SKM-1 (cell line): ENCODE results near the gene TRAP1.
"Not testable (repeated sequence)": the region's sequence is repeated elsewhere in the genome, so short reads cannot be mapped to it uniquely, and the experiment has no call there.

Experiments used
- DNase-seq: peaks from one replicate; lab custom pipeline; 2025; ENCODE audit not compliant: unreplicated experiment; lab: John Stamatoyannopoulos, UW

TRAP1 gene

GRCh38 chr16:3714378-3714777 is 2.9 kb downstream of the TRAP1 start:
- not testable (repeated sequence) for DNase-seq

GRCh38 chr16:3713587-3714242 is 3.6 kb downstream of the TRAP1 start:
- no peak for DNase-seq

GRCh38 chr16:3712861-3713372 is 4.4 kb downstream of the TRAP1 start:
- DNase-seq: no peak

- no peak for DNase-seq
These were observed 10.9 kb downstream of the TRAP1 start for GRCh38 chr16:3706253-3707012.

- no peak for DNase-seq
These were observed 15.2 kb downstream of the TRAP1 start for GRCh38 chr16:3702082-3702481.

- DNase-seq: no peak
These were observed 15.8 kb downstream of the TRAP1 start for GRCh38 chr16:3701531-3701930.

GRCh38 chr16:3698941-3699340 is 18.4 kb downstream of the TRAP1 start:
- DNase-seq: no peak

GRCh38 chr16:3696425-3697218 is 20.7 kb downstream of the TRAP1 start:
- no peak for DNase-seq

- DNase-seq: no peak
These were observed 21.5 kb downstream of the TRAP1 start for GRCh38 chr16:3695610-3696369.

GRCh38 chr16:3694051-3694450 is 23.3 kb downstream of the TRAP1 start:
- no peak for DNase-seq

- no peak for DNase-seq
These were observed 25.6 kb downstream of the TRAP1 start for GRCh38 chr16:3691761-3692160.

GRCh38 chr16:3690980-3691720 is 26.2 kb downstream of the TRAP1 start:
- DNase-seq: no peak

- peak; percentile 17 for DNase-seq
These were observed 26.8 kb downstream of the TRAP1 start for GRCh38 chr16:3690470-3690928.

GRCh38 chr16:3689731-3690130 is 27.6 kb downstream of the TRAP1 start:
- no peak for DNase-seq

GRCh38 chr16:3687792-3688191 is 29.5 kb downstream of the TRAP1 start:
- DNase-seq: no peak

GRCh38 chr16:3687021-3687420 is 30.3 kb downstream of the TRAP1 start:
- DNase-seq: no peak

- DNase-seq: no peak
These were observed 36.1 kb downstream of the TRAP1 start for GRCh38 chr16:3681206-3681605.

GRCh38 chr16:3677994-3678393 is 39.3 kb downstream of the TRAP1 start:
- DNase-seq: no peak

GRCh38 chr16:3675601-3676130 is 41.7 kb downstream of the TRAP1 start:
- DNase-seq: no peak
